ENCODE measurements around the gene GSTP1. TPM values are rescaled to one million over a fixed set of nuclear protein-coding genes. Genes with fewer than 3 reads are reported as not detected.

Gene GSTP1
- polyA plus RNA-seq, 1 donor (not counting 4 experiments of a cell fraction or from before 2014, with no cell fraction given) = 1,575 TPM

GRCh38 chr11:67584881-67585873 lies 1.6 kb downstream of the GSTP1 start:
- Histone ChIP-seq H2AFZ (ENCODE audit: control insufficient read depth, low read length) (no peak overlapping the region), H3K27ac (ENCODE audit: control insufficient read depth, insufficient read depth, low read length) (peak overlapping the region; percentile 94), H4K20me1 (ENCODE audit: control insufficient read depth, extremely low read depth, insufficient read depth, low read length) (peaks cover 23% of the 10 kb centered on the region), H3K9me3 (ENCODE audit: control insufficient read depth, low read depth, low read length) (no peaks in the 10 kb centered on the region), H3K4me1 (ENCODE audit: control insufficient read depth, extremely low read depth, insufficient read depth, low read length) (peaks cover 35% of the 10 kb centered on the region), H3K9ac (ENCODE audit: control insufficient read depth, extremely low read depth, insufficient read depth, low read length) (peak overlapping the region; percentile 97), H3K36me3 (ENCODE audit: control insufficient read depth in 2 of 2, extremely low read depth in 1 of 2, insufficient read depth in 2 of 2, low read length in 2 of 2) (peaks cover 20 to 30% of the 10 kb centered on the region in 2 experiments), H3K9me1 (ENCODE audit: control insufficient read depth, extremely low read depth, insufficient read depth, low read length) (peaks cover 3% of the 10 kb centered on the region), H3K27me3 (ENCODE audit: control insufficient read depth, extremely low read depth, insufficient read depth, low read length) (no peaks in the 10 kb centered on the region), H3K79me2 (ENCODE audit: control insufficient read depth, insufficient read depth, low read length) (peaks cover 24% of the 10 kb centered on the region), H3K4me2 (ENCODE audit: control insufficient read depth, extremely low read depth, insufficient read depth, low read depth, low read length) (peak overlapping the region; percentile 89), H3K4me3 (ENCODE audit: control insufficient read depth in 2 of 3, extremely low read depth in 1 of 3, insufficient read depth in 2 of 3, low read depth in 1 of 3, low read length in 3 of 3) (peak overlapping the region; percentile 84 to 89 (median 86))
- dilution Hi-C loops (cut with MboI; ENCODE audit: extremely low pct_ligation_motif_present, low sequenced_read_pairs) = no loop called here
- no peak for FAIRE-seq
- no peak for TF ChIP-seq EZH2 (IDR thresholded peaks at IDR 0.05; ENCODE audit: low read length)
- TF ChIP-seq CTCF (optimal IDR thresholded peaks at IDR 0.05 in 1 of 3, IDR thresholded peaks at IDR 0.05 in 1 of 3, conservative IDR thresholded peaks at IDR 0.05 in 1 of 3; ENCODE audit: extremely low read depth in 1 of 3, insufficient read depth in 2 of 3, low read length in 3 of 3) = peak in 1 of 3 experiments; percentile 14
- DNase-seq (ENCODE audit: low read depth, low spot score) = no peak

GRCh38 chr11:67585911-67586310 lies 2.3 kb downstream of the GSTP1 start:
- Histone ChIP-seq H3K4me3 (ENCODE audit: control insufficient read depth in 2 of 3, extremely low read depth in 1 of 3, insufficient read depth in 2 of 3, low read depth in 1 of 3, low read length in 3 of 3) (peak overlapping the region in 1 of 3 experiments; percentile 86), H3K9me3 (ENCODE audit: control insufficient read depth, low read depth, low read length) (no peaks in the 10 kb centered on the region), H3K4me1 (ENCODE audit: control insufficient read depth, extremely low read depth, insufficient read depth, low read length) (peaks cover 35% of the 10 kb centered on the region), H3K9me1 (ENCODE audit: control insufficient read depth, extremely low read depth, insufficient read depth, low read length) (peaks cover 3% of the 10 kb centered on the region), H2AFZ (ENCODE audit: control insufficient read depth, low read length) (no peak overlapping the region), H3K9ac (ENCODE audit: control insufficient read depth, extremely low read depth, insufficient read depth, low read length) (no peak overlapping the region), H4K20me1 (ENCODE audit: control insufficient read depth, extremely low read depth, insufficient read depth, low read length) (peaks cover 23% of the 10 kb centered on the region), H3K27me3 (ENCODE audit: control insufficient read depth, extremely low read depth, insufficient read depth, low read length) (no peaks in the 10 kb centered on the region), H3K4me2 (ENCODE audit: control insufficient read depth, extremely low read depth, insufficient read depth, low read depth, low read length) (peak overlapping the region; percentile 89), H3K79me2 (ENCODE audit: control insufficient read depth, insufficient read depth, low read length) (peaks cover 24% of the 10 kb centered on the region), H3K36me3 (ENCODE audit: control insufficient read depth in 2 of 2, extremely low read depth in 1 of 2, insufficient read depth in 2 of 2, low read length in 2 of 2) (peaks cover 20 to 30% of the 10 kb centered on the region in 2 experiments), H3K27ac (ENCODE audit: control insufficient read depth, insufficient read depth, low read length) (peak overlapping the region; percentile 94)
- no peak for FAIRE-seq
- no peak for TF ChIP-seq CTCF (optimal IDR thresholded peaks at IDR 0.05 in 1 of 3, IDR thresholded peaks at IDR 0.05 in 1 of 3, conservative IDR thresholded peaks at IDR 0.05 in 1 of 3; ENCODE audit: extremely low read depth in 1 of 3, insufficient read depth in 2 of 3, low read length in 3 of 3)
- TF ChIP-seq EZH2 (IDR thresholded peaks at IDR 0.05; ENCODE audit: low read length) = no peak
- DNase-seq (ENCODE audit: low read depth, low spot score) = no peak
- dilution Hi-C loops (cut with MboI; ENCODE audit: extremely low pct_ligation_motif_present, low sequenced_read_pairs) = no loop called here

All from keratinocyte (primary cell).